ENCODE data around the gene MKI67.

Gene MKI67

GRCh38 chr10:128059982-128060293 lies 66.3 kb downstream of the MKI67 start:
- Histone ChIP-seq H3K27me3 (ENCODE audit: insufficient read depth, poor library complexity, severe bottlenecking) (no peaks in the 10 kb centered on the region), H3K9me3 (ENCODE audit: severe bottlenecking) (no peaks in the 10 kb centered on the region), H3K36me3 (ENCODE audit: low read depth) (peaks cover 22% of the 10 kb centered on the region), H3K27ac (ENCODE audit: poor library complexity, severe bottlenecking) (no peak overlapping the region), H3K4me1 (ENCODE audit: insufficient read depth, poor library complexity, severe bottlenecking) (peaks cover 15% of the 10 kb centered on the region), H3K4me3 (ENCODE audit: severe bottlenecking) (no peak overlapping the region)
- no peak for TF ChIP-seq CTCF (IDR thresholded peaks at IDR 0.05; ENCODE audit: poor library complexity, severe bottlenecking)
- DNase-seq (ENCODE audit: low spot score): no peak
- no peak for ATAC-seq (ENCODE audit: low read depth)

- no peaks in the 10 kb centered on the region for H3K9me3 ChIP-seq (ENCODE audit: severe bottlenecking)
- peaks cover 10% of the 10 kb centered on the region for H3K4me1 ChIP-seq (ENCODE audit: insufficient read depth, poor library complexity, severe bottlenecking)
- H3K36me3 ChIP-seq (ENCODE audit: low read depth): peaks cover 22% of the 10 kb centered on the region
- H3K27me3 ChIP-seq (ENCODE audit: insufficient read depth, poor library complexity, severe bottlenecking): no peaks in the 10 kb centered on the region
- H3K27ac ChIP-seq (ENCODE audit: poor library complexity, severe bottlenecking): no peak overlapping the region
- DNase-seq (ENCODE audit: low spot score): no peak
- ATAC-seq (ENCODE audit: low read depth): no peak
- no peak overlapping the region for H3K4me3 ChIP-seq (ENCODE audit: severe bottlenecking)
- TF ChIP-seq CTCF (IDR thresholded peaks at IDR 0.05; ENCODE audit: poor library complexity, severe bottlenecking): no peak
Observed at GRCh38 chr10:128059266-128059981, 66.8 kb downstream of the MKI67 start.

- TF ChIP-seq CTCF (IDR thresholded peaks at IDR 0.05; ENCODE audit: poor library complexity, severe bottlenecking): no peak
- Histone ChIP-seq H3K4me1 (ENCODE audit: insufficient read depth, poor library complexity, severe bottlenecking) (peaks cover 8% of the 10 kb centered on the region), H3K27me3 (ENCODE audit: insufficient read depth, poor library complexity, severe bottlenecking) (no peaks in the 10 kb centered on the region), H3K27ac (ENCODE audit: poor library complexity, severe bottlenecking) (no peak overlapping the region), H3K9me3 (ENCODE audit: severe bottlenecking) (no peaks in the 10 kb centered on the region), H3K4me3 (ENCODE audit: severe bottlenecking) (no peak overlapping the region), H3K36me3 (ENCODE audit: low read depth) (peaks cover 22% of the 10 kb centered on the region)
- no peak for ATAC-seq (ENCODE audit: low read depth)
- no peak for DNase-seq (ENCODE audit: low spot score)
Observed at GRCh38 chr10:128058750-128059134, 67.5 kb downstream of the MKI67 start.

- Histone ChIP-seq H3K4me3 (ENCODE audit: severe bottlenecking) (no peak overlapping the region), H3K9me3 (ENCODE audit: severe bottlenecking) (no peaks in the 10 kb centered on the region), H3K4me1 (ENCODE audit: insufficient read depth, poor library complexity, severe bottlenecking) (peaks cover 5% of the 10 kb centered on the region), H3K27me3 (ENCODE audit: insufficient read depth, poor library complexity, severe bottlenecking) (no peaks in the 10 kb centered on the region), H3K27ac (ENCODE audit: poor library complexity, severe bottlenecking) (no peak overlapping the region), H3K36me3 (ENCODE audit: low read depth) (peaks cover 22% of the 10 kb centered on the region)
- ATAC-seq (ENCODE audit: low read depth): no peak
- TF ChIP-seq CTCF (IDR thresholded peaks at IDR 0.05; ENCODE audit: poor library complexity, severe bottlenecking): no peak
- no peak for DNase-seq (ENCODE audit: low spot score)
Observed at GRCh38 chr10:128058106-128058749, 68.0 kb downstream of the MKI67 start.
